GM19463 (cell line): ENCODE measurements around the gene ELAVL3.
A peak's percentile ranks its signal among the peaks of the same experiment; 100 is the strongest.
"Not testable (repeated sequence)": the region's sequence is repeated elsewhere in the genome, so short reads cannot be mapped to it uniquely, and the experiment has no call there.

Source experiments
- ATAC-seq: cut with Tn5 transposase; IDR thresholded peaks from one replicate; pipeline ENCODE4 v1.9.1; 2021; ENCODE audit warnings: mild to moderate bottlenecking, moderate library complexity; ENCODE audit not compliant: unreplicated experiment

The ELAVL3 gene

GRCh38 chr19:11445141-11445540 lies 35.7 kb downstream of the ELAVL3 start:
- no peak for ATAC-seq

- ATAC-seq: no peak
Observed at GRCh38 chr19:11444059-11444458, 36.8 kb downstream of the ELAVL3 start.

GRCh38 chr19:11437955-11438354 lies 42.9 kb downstream of the ELAVL3 start:
- no peak for ATAC-seq

GRCh38 chr19:11435833-11436313 lies 45.0 kb downstream of the ELAVL3 start:
- no peak for ATAC-seq

GRCh38 chr19:11435057-11435832 lies 45.6 kb downstream of the ELAVL3 start, which contains the start of the genes ODAD3 and PRKCSH:
Gene ODAD3, minus strand, starts transcription at chr19:11435121. Its CDS starts 105 bp downstream, at chr19:11435016.
Gene PRKCSH, plus strand, starts transcription at chr19:11435635. Its CDS starts 483 bp downstream, at chr19:11436118.
- ATAC-seq: peak; percentile 90

GRCh38 chr19:11434703-11435056 lies 46.2 kb downstream of the ELAVL3 start:
- ATAC-seq: no peak

- ATAC-seq: not testable (repeated sequence)
Observed at GRCh38 chr19:11433526-11433925, 47.3 kb downstream of the ELAVL3 start.

GRCh38 chr19:11426656-11427055 lies 54.2 kb downstream of the ELAVL3 start:
- ATAC-seq: no peak

GRCh38 chr19:11425719-11426457 lies 55.0 kb downstream of the ELAVL3 start:
- no peak for ATAC-seq

GRCh38 chr19:11423791-11424181 lies 57.1 kb downstream of the ELAVL3 start:
- ATAC-seq: no peak

GRCh38 chr19:11423164-11423790 lies 57.6 kb downstream of the ELAVL3 start:
- ATAC-seq: no peak

- peak; percentile 44 for ATAC-seq
Observed at GRCh38 chr19:11422163-11423065, 58.4 kb downstream of the ELAVL3 start.

GRCh38 chr19:11421371-11422098 lies 59.3 kb downstream of the ELAVL3 start:
- ATAC-seq: peak; percentile 29

- no peak for ATAC-seq
Observed at GRCh38 chr19:11420429-11421370, 60.1 kb downstream of the ELAVL3 start.

- ATAC-seq: no peak
Observed at GRCh38 chr19:11418549-11419506, 62.0 kb downstream of the ELAVL3 start, which contains the start of gene RGL3. Gene RGL3, minus strand, starts transcription at chr19:11419314. Its CDS starts 36 bp downstream, at chr19:11419278.

- no peak for ATAC-seq
Observed at GRCh38 chr19:11418094-11418548, 62.7 kb downstream of the ELAVL3 start.

- ATAC-seq: no peak
Observed at GRCh38 chr19:11416346-11417052, 64.3 kb downstream of the ELAVL3 start.
